HG02943 (cell line): ENCODE results near the gene TMEM121B.
A peak's percentile ranks its signal among the peaks of the same experiment; 100 is the strongest.
"Not testable (repeated sequence)": the region's sequence is repeated elsewhere in the genome, so short reads cannot be mapped to it uniquely, and the experiment has no call there.

Experiments
- ATAC-seq: cut with Tn5 transposase; IDR thresholded peaks from one replicate; pipeline ENCODE4 v1.9.1; 2021; ENCODE audit warnings: mild to moderate bottlenecking, low read depth, moderate library complexity; ENCODE audit not compliant: unreplicated experiment

Gene TMEM121B

GRCh38 chr22:17121233-17122195, at the start of gene TMEM121B:
Gene TMEM121B (minus strand): TSS chr22:17121360. CDS start chr22:17121127, 233 bp downstream.
- ATAC-seq, result no peak

GRCh38 chr22:17167486-17167885, 46.3 kb upstream of the TMEM121B start:
- no peak for ATAC-seq

GRCh38 chr22:17164392-17165024, 43.3 kb upstream of the TMEM121B start:
- ATAC-seq, result no peak

- no peak for ATAC-seq
These were observed 41.6 kb upstream of the TMEM121B start for GRCh38 chr22:17162731-17163130.

- ATAC-seq, result no peak
These were observed 40.8 kb upstream of the TMEM121B start for GRCh38 chr22:17161991-17162390.

GRCh38 chr22:17159504-17159951, 38.4 kb upstream of the TMEM121B start:
- peak; percentile 18 for ATAC-seq

GRCh38 chr22:17158568-17159503, 37.7 kb upstream of the TMEM121B start, which contains the start of gene HDHD5:
Gene HDHD5 (minus strand): TSS chr22:17159277. CDS start chr22:17159251, 26 bp downstream.
- peak; percentile 50 for ATAC-seq

GRCh38 chr22:17158176-17158567, 37.0 kb upstream of the TMEM121B start:
- no peak for ATAC-seq

- ATAC-seq, result no peak
These were observed 36.6 kb upstream of the TMEM121B start for GRCh38 chr22:17157714-17158113.

- no peak for ATAC-seq
These were observed 34.8 kb upstream of the TMEM121B start for GRCh38 chr22:17155941-17156340.

- ATAC-seq, result no peak
These were observed 31.8 kb upstream of the TMEM121B start for GRCh38 chr22:17152971-17153370.

- no peak for ATAC-seq
These were observed 31.2 kb upstream of the TMEM121B start for GRCh38 chr22:17152340-17152739.

- no peak for ATAC-seq
These were observed 28.1 kb upstream of the TMEM121B start for GRCh38 chr22:17149076-17149815.

GRCh38 chr22:17147458-17147857, 26.3 kb upstream of the TMEM121B start:
- not testable (repeated sequence) for ATAC-seq

- no peak for ATAC-seq
These were observed 24.0 kb upstream of the TMEM121B start for GRCh38 chr22:17145021-17145680.

- ATAC-seq, result no peak
These were observed 22.7 kb upstream of the TMEM121B start for GRCh38 chr22:17143826-17144225.

- ATAC-seq, result no peak
These were observed 21.9 kb upstream of the TMEM121B start for GRCh38 chr22:17143101-17143500.

- no peak for ATAC-seq
These were observed 19.9 kb upstream of the TMEM121B start for GRCh38 chr22:17140826-17141766.
